GM08714 (cell line): ENCODE measurements around the gene UGT1A6.
"Not testable (repeated sequence)": the region's sequence is repeated elsewhere in the genome, so short reads cannot be mapped to it uniquely, and the experiment has no call there.

Experiments used
- H3K4me3 ChIP-seq: fragments of 200-500 bp; sonication (Bioruptor generic); 2 replicates; pipeline ENCODE4 v1.5.1; 2014; ENCODE audit warnings: mild to moderate bottlenecking, low read length, inconsistent platforms
- ZNF274 ChIP-seq: IDR thresholded peaks from 2 replicates; pipeline ENCODE4 v1.6.1; 2012; ENCODE audit warnings: mild to moderate bottlenecking, low read depth, low read length

The UGT1A6 gene

DNA sequence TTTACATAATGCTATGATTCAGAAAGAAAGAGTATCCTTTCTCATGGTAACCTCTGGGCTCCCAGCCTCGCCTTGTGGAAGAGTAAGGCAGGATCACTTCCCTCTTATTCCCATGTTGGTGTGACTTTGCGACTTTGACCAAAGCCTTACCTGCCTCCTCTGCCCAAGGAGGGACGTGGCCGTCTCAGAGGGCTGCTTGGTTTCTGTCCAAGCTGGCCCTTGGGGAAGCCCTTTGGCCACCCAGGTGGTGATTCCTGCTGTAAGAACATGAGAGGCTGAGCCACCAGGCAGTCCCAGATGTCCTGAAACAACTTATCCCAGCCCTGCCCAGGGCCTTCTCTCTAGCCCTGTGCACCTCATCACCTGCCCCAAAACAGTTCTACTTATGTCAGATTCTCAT, 6.0 kb downstream of the UGT1A6 start:
- H3K4me3 ChIP-seq = no peak overlapping the region
- TF ChIP-seq ZNF274 = no peak

DNA sequence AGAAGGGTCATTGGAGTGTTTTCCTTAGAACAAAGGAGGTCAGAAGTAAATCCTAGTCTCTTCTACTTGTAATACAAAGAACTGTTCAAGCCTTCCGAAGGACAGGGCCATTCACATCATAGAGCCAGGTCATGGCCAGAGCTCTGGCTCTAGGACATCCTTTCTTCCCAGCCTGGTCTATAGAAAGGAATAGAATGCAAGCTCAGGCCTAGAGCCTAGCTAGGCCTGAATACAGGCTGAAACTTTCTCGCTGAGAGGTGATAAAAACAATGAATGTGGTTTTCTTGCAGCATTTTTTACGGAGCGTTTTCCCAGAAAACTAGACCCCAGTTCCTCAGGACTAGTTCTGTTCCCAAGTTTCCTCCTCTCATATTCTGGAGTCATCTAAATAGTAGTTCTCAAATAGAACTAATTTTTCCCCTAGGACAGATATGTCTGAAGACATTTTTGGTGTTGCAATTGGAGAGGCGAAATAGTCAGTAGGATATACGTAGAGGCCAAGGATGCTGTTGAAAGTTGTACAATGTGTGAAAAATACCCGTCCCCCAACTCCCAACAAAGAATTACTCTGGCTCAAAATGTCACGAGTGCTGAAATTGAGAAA, 6.8 kb downstream of the UGT1A6 start:
- no peak for TF ChIP-seq ZNF274

DNA sequence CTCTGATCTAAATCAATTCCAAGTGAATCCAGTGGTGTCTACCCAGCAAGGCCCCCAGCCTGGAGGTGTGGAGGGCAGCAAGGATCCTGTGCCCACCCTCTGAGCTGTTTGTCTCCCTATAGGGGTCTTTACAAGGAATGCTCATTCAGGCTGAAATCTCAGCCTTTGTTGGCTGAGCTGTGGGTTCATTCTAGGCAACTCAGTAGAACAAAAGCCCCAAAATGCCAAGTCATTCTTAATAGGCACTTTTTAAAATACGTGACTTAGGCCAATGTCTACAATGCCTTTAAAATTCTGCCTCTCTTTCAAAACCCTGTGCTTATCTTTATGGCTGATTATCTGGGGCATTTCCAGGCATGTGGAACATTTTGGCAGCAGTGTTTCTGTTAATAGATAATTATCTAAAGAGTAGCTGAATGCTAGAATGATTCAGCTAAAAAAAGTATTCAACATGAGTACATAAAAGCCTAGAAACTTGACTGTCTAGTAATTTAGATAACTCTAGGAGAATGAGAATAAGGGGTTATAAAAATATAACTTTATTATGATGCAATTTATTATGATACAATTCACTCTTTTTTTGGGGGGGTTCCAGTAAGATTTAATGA, 7.4 kb downstream of the UGT1A6 start:
- H3K4me3 ChIP-seq = no peak overlapping the region
- TF ChIP-seq ZNF274 = no peak

More for the DNA sequence above, 6.8 kb downstream of the UGT1A6 start:
- H3K4me3 ChIP-seq = no peak overlapping the region

- H3K4me3 ChIP-seq = not testable (repeated sequence)
These were observed 8.2 kb downstream of the UGT1A6 start for GRCh38 chr2:233700842-233701241.

DNA sequence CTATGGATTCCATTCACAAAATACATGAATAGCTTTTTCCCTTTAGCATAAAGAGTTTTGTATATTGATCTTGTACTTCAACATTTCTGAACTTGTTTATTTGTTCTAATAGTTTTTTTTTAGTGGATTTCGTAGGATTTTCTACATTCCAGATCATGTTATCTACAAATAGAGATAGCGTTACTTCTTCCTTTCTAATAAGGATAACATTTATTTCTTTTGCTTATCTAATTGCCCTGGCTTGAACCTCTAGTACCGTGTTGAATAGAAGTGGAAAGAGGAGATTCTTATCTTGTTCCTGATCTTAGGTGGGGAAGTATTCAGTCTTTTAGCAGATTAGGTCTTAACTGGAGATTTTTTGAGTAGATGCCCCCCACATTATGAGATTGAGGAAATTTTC, 9.5 kb downstream of the UGT1A6 start:
- H3K4me3 ChIP-seq = no peak overlapping the region
- TF ChIP-seq ZNF274 = no peak

GRCh38 chr2:233705911-233706506, 13.3 kb downstream of the UGT1A6 start:
- H3K4me3 ChIP-seq = no peak overlapping the region
- no peak for TF ChIP-seq ZNF274

GRCh38 chr2:233706720-233707119, 14.0 kb downstream of the UGT1A6 start:
- H3K4me3 ChIP-seq = no peak overlapping the region
- TF ChIP-seq ZNF274 = no peak

- TF ChIP-seq ZNF274 = no peak
- no peak overlapping the region for H3K4me3 ChIP-seq
These were observed 15.4 kb downstream of the UGT1A6 start for GRCh38 chr2:233707940-233708644.

DNA sequence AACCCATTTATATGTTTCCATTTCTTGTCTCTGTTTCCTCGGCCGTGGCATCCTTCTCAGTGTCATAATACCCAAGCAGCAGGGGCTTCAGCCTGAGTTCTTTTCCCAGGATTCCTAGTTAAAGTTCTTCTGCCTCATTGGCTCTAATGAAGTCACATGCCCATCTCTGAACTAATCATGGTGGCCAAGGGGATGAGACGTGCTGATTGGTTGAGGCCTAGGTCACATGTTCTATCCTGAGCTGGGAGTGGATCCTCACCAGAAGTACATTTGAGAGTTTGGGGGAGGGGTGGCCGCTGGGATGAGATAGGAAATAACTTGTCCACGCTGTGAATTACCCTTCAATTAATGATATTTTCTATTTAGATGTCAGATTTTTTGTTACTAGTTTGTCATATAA, 16.3 kb downstream of the UGT1A6 start:
- no peak for TF ChIP-seq ZNF274
- no peak overlapping the region for H3K4me3 ChIP-seq

DNA sequence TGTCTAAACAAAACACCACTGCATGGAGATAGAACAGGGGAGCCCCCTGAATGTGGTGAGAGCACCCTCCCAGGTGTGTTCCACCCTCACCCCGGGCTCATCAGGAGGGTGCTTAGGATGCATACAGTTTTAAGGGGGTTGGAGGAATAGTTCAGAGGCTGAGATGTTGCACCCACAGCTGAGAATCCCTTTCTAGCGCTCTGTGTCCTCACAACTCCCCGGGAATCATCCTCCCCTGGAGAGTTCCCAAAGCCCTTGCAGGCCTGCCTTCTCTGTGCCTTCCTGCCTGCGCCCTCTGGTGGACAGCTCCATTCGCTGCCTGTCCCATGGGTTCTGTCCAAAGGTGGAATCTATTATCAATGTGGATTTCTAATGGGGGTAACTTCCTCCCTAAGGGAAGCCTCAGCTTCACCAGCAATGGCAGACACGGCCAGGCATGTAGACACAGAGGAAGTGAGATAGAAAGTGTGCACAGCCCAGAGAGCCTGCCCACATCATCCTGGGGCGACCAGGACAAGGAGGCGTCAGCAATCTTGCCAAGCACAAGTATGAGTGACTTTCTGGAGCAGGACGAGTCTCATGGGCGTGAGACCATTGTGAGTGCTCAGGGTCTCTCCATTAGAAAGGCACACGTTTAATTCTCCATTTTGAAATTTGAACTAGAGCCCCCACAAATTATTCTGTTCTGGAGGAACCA, 18.8 kb downstream of the UGT1A6 start:
- H3K4me3 ChIP-seq = no peak overlapping the region
- TF ChIP-seq ZNF274 = no peak

GRCh38 chr2:233712611-233713261, 20.0 kb downstream of the UGT1A6 start, which contains the start of gene UGT1A5:
UGT1A5 (plus strand) TSS chr2:233712907; CDS start chr2:233712992, 85 bp downstream.
- TF ChIP-seq ZNF274 = no peak
- no peak within 1 kb of the TSS for H3K4me3 ChIP-seq

DNA sequence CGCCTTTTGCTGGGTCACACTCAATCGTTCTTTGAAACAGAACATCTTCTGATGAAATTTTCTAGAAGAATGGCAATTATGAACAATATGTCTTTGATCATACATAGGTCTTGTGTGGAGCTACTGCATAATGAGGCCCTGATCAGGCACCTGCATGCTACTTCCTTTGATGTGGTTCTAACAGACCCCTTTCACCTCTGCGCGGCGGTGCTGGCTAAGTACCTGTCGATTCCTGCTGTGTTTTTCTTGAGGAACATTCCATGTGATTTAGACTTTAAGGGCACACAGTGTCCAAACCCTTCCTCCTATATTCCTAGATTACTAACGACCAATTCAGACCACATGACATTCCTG, 20.5 kb downstream of the UGT1A6 start:
- TF ChIP-seq ZNF274 = no peak
- H3K4me3 ChIP-seq = no peak overlapping the region

DNA sequence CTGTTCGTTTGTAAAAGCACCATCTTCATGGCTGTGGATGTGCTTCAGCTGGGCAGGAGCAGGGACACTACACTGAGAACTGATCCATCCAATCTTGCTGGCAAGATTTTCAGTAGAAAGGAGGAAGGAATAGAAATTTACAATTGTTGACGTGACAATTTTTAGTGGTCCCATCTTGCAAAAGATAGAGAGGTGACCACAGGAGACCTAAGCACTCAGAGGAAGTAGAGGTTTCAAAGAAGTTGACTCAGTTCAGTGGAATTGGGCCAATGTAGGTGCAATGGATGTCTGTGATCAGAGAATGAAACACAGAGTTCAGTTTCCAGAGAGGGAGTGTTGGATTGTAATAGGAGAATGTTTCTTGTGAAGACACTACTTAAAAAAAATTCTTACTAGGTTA, 21.4 kb downstream of the UGT1A6 start:
- no peak for TF ChIP-seq ZNF274
- no peak overlapping the region for H3K4me3 ChIP-seq

GRCh38 chr2:233718552-233718951, 25.9 kb downstream of the UGT1A6 start, which contains the start of gene UGT1A4:
UGT1A4 (plus strand) TSS chr2:233718736; CDS start chr2:233718821, 85 bp downstream.
- no peak within 1 kb of the TSS for H3K4me3 ChIP-seq
- TF ChIP-seq ZNF274 = no peak
